ENCODE measurements around the gene CTXND1.

Gene CTXND1

GRCh38 chr15:80183306-80183705 is 68.7 kb downstream of the CTXND1 start:
- DNase-seq (ENCODE audit: extremely low read depth, low read depth), result no peak
- TF ChIP-seq CTCF (IDR thresholded peaks at IDR 0.05; ENCODE audit: low read depth, low read length), result no peak

GRCh38 chr15:80182611-80183261 is 69.3 kb downstream of the CTXND1 start:
- TF ChIP-seq CTCF (IDR thresholded peaks at IDR 0.05; ENCODE audit: low read depth, low read length), result no peak
- DNase-seq (ENCODE audit: extremely low read depth, low read depth), result peak; percentile 78

- DNase-seq (ENCODE audit: extremely low read depth, low read depth), result no peak
- no peak for TF ChIP-seq CTCF (IDR thresholded peaks at IDR 0.05; ENCODE audit: low read depth, low read length)
These were observed 71.0 kb downstream of the CTXND1 start for GRCh38 chr15:80180986-80181385.

- TF ChIP-seq CTCF (IDR thresholded peaks at IDR 0.05; ENCODE audit: low read depth, low read length), result no peak
- no peak for DNase-seq (ENCODE audit: extremely low read depth, low read depth)
These were observed 71.5 kb downstream of the CTXND1 start for GRCh38 chr15:80180468-80180867.

GRCh38 chr15:80179935-80180334 is 72.1 kb downstream of the CTXND1 start:
- no peak for DNase-seq (ENCODE audit: extremely low read depth, low read depth)
- no peak for TF ChIP-seq CTCF (IDR thresholded peaks at IDR 0.05; ENCODE audit: low read depth, low read length)

GRCh38 chr15:80179025-80179759 is 72.8 kb downstream of the CTXND1 start:
- no peak for TF ChIP-seq CTCF (IDR thresholded peaks at IDR 0.05; ENCODE audit: low read depth, low read length)
- DNase-seq (ENCODE audit: extremely low read depth, low read depth), result peak; percentile 61

GRCh38 chr15:80177156-80177555 is 74.9 kb downstream of the CTXND1 start:
- no peak for DNase-seq (ENCODE audit: extremely low read depth, low read depth)
- no peak for TF ChIP-seq CTCF (IDR thresholded peaks at IDR 0.05; ENCODE audit: low read depth, low read length)

Measured in AG09319 (cell line).